ENCODE measurements around the gene CCL20. TPM values are rescaled to one million over a fixed set of nuclear protein-coding genes. Genes with fewer than 3 reads are reported as not detected.

CCL20 gene
- total and polyA plus RNA-seq, 2 of the 8 experiments (the other 6 are each of a cell fraction or from before 2014, with no cell fraction given) = not detected

GRCh38 chr2:227861011-227861410 is 47.4 kb downstream of the CCL20 start:
- Histone ChIP-seq H3K79me2 (ENCODE audit: control insufficient read depth in 1 of 2, insufficient read depth in 2 of 2, low read length in 2 of 2) (no peaks in the 10 kb centered on the region), H4K8ac (ENCODE audit: extremely low read depth, insufficient read depth, low read length) (no peak overlapping the region), H3K9ac (replicated peaks in 1 of 4; ENCODE audit: extremely low read depth in 1 of 4, low read depth in 3 of 4, low read length in 3 of 4) (no peak overlapping the region), H3K36me3 (ENCODE audit: control insufficient read depth in 2 of 4, insufficient read depth in 4 of 4, low read length in 3 of 4) (no peaks in the 10 kb centered on the region), H3K14ac (ENCODE audit: insufficient read length) (no peak overlapping the region), H2BK120ac (replicated peaks; ENCODE audit: low read depth, low read length) (no peak overlapping the region), H3K27me3 (replicated peaks in 1 of 4; ENCODE audit: control insufficient read depth in 3 of 4, extremely low read depth in 1 of 4, insufficient read depth in 3 of 4, low read length in 3 of 4) (no peaks in the 10 kb centered on the region), H3K23ac (ENCODE audit: insufficient read length) (no peak overlapping the region), H3K9me3 (ENCODE audit: insufficient read depth in 2 of 2, low read depth in 1 of 2, low read length in 1 of 2) (no peaks in the 10 kb centered on the region), H2BK20ac (ENCODE audit: low read length) (no peak overlapping the region), H2BK12ac (ENCODE audit: low read depth, low read length) (no peak overlapping the region), H4K5ac (ENCODE audit: insufficient read length, low read depth, low read length) (no peak overlapping the region), H3K79me1 (ENCODE audit: low read depth, low read length) (no peaks in the 10 kb centered on the region), H3K18ac (ENCODE audit: extremely low read depth, low read length) (no peak overlapping the region), H4K91ac (replicated peaks; ENCODE audit: insufficient read length, low read length) (no peak overlapping the region), H3K56ac (replicated peaks; ENCODE audit: insufficient read length, low read depth, low read length) (no peak overlapping the region), H3K4me2 (ENCODE audit: insufficient read depth in 1 of 2, low read depth in 2 of 2, low read length in 2 of 2) (no peak overlapping the region), H3K27ac (ENCODE audit: low read depth, low read length) (no peak overlapping the region), H2AFZ (ENCODE audit: low read length) (no peak overlapping the region), H2BK5ac (ENCODE audit: low read depth, low read length) (no peak overlapping the region), H3K4me3 (ENCODE audit: extremely low read depth in 1 of 4, insufficient read depth in 2 of 4, low read depth in 3 of 4, low read length in 4 of 4) (no peak overlapping the region), H4K20me1 (replicated peaks in 1 of 2; ENCODE audit: control insufficient read depth in 1 of 2, insufficient read depth in 2 of 2, low read length in 2 of 2) (no peaks in the 10 kb centered on the region), H3K4ac (replicated peaks; ENCODE audit: insufficient read length, low read depth, low read length) (no peak overlapping the region), H3K4me1 (replicated peaks in 1 of 4; ENCODE audit: control insufficient read depth in 3 of 4, insufficient read depth in 4 of 4, low read length in 3 of 4) (peaks cover 3 to 11% (median 5%) of the 10 kb centered on the region in 4 experiments; a peak in 6 of 7 replicates), H2AK5ac (ENCODE audit: low read depth, low read length) (no peak overlapping the region), H2BK15ac (ENCODE audit: low read length) (no peak overlapping the region), H3K23me2 (ENCODE audit: low read depth, low read length) (no peaks in the 10 kb centered on the region)
- TF ChIP-seq ATF3 (IDR thresholded peaks at IDR 0.05; ENCODE audit: insufficient read depth, low read depth, low read length) = no peak
- no peak for TF ChIP-seq CBX8 (IDR thresholded peaks at IDR 0.05; ENCODE audit: borderline replicate concordance, low read depth, low read length)
- TF ChIP-seq NANOG (IDR thresholded peaks at IDR 0.05; ENCODE audit: insufficient read depth, low read depth, low read length, poor library complexity, severe bottlenecking) = no peak
- TF ChIP-seq POLR2A (IDR thresholded peaks at IDR 0.05; ENCODE audit: control extremely low read depth in 1 of 2, low read depth in 2 of 2, low read length in 2 of 2) = no peak
- TF ChIP-seq CTBP2 (IDR thresholded peaks at IDR 0.05; ENCODE audit: borderline replicate concordance, insufficient read depth, insufficient read length, low read length) = no peak
- TF ChIP-seq ASH2L (IDR thresholded peaks at IDR 0.05; ENCODE audit: low read length) = no peak
- no peak for TF ChIP-seq POLR2AphosphoS5 (IDR thresholded peaks at IDR 0.05; ENCODE audit: low read depth, low read length)
- TF ChIP-seq YY1 (IDR thresholded peaks at IDR 0.05; ENCODE audit: low read depth, low read length) = no peak
- no peak for TF ChIP-seq JUND (IDR thresholded peaks at IDR 0.05; ENCODE audit: low read length)
- TF ChIP-seq CEBPB (IDR thresholded peaks at IDR 0.05; ENCODE audit: low read depth, low read length) = no peak
- ChIA-PET POLR2A (ENCODE audit: partially characterized antibody) (no interaction called here), CTCF (ENCODE audit: partially characterized antibody) (interaction anchor here (0.6 to 6.0 kb wide), 18 partner anchors 9 to 202 kb away, joined by 3 to 58 read pairs (median 4); partner anchors contain the start of genes DAW1 and SCYGR8)
- DNase-seq (ENCODE audit: low read depth in 1 of 2, low spot score in 2 of 2) (no peak), FAIRE-seq (no peak)
- 97% methylated on average over 2 of the region's 2 CpGs; no CpG with 5 or more reads in 1 of the 2 experiments for WGBS, 2 experiments (ENCODE audit: extremely low coverage in 1 of 2, insufficient coverage in 1 of 2, insufficient read length in 1 of 2, insufficient replicate concordance in 2 of 2, low coverage in 1 of 2, low lambda C conversion rate in 2 of 2, missing lambda C conversion rate in 1 of 2)

Measured in H1 (cell line).